HG02571 (cell line): ENCODE data around the gene INPP5A.
"Not testable (repeated sequence)": the region's sequence is repeated elsewhere in the genome, so short reads cannot be mapped to it uniquely, and the experiment has no call there.

ENCODE experiments used
- ATAC-seq: cut with Tn5 transposase; IDR thresholded peaks from one replicate; pipeline ENCODE4 v1.9.1; 2021; ENCODE audit warnings: mild to moderate bottlenecking, moderate library complexity; ENCODE audit not compliant: unreplicated experiment

Gene INPP5A

GRCh38 chr10:132788180-132788830 is 250.7 kb downstream of the INPP5A start:
- no peak for ATAC-seq

- no peak for ATAC-seq
Measured at GRCh38 chr10:132788831-132789219, 251.2 kb downstream of the INPP5A start.

GRCh38 chr10:132789659-132790148 is 252.1 kb downstream of the INPP5A start:
- no peak for ATAC-seq

GRCh38 chr10:132790470-132790869 is 252.9 kb downstream of the INPP5A start:
- no peak for ATAC-seq

- ATAC-seq, result no peak
Measured at GRCh38 chr10:132790934-132791829, 253.6 kb downstream of the INPP5A start.

GRCh38 chr10:132792099-132792498 is 254.5 kb downstream of the INPP5A start:
- ATAC-seq, result not testable (repeated sequence)

GRCh38 chr10:132792796-132793195 is 255.2 kb downstream of the INPP5A start:
- ATAC-seq, result no peak

GRCh38 chr10:132793213-132793612 is 255.6 kb downstream of the INPP5A start:
- no peak for ATAC-seq

GRCh38 chr10:132793871-132794849 is 256.6 kb downstream of the INPP5A start:
- no peak for ATAC-seq

GRCh38 chr10:132796846-132797245 is 259.3 kb downstream of the INPP5A start:
- ATAC-seq, result no peak

GRCh38 chr10:132797986-132798385 is 260.4 kb downstream of the INPP5A start:
- ATAC-seq, result not testable (repeated sequence)

GRCh38 chr10:132798403-132798802 is 260.8 kb downstream of the INPP5A start:
- ATAC-seq, result no peak

GRCh38 chr10:132798876-132799275 is 261.3 kb downstream of the INPP5A start:
- ATAC-seq, result no peak

- no peak for ATAC-seq
Measured at GRCh38 chr10:132799865-132800264, 262.3 kb downstream of the INPP5A start.

GRCh38 chr10:132802048-132802447 is 264.5 kb downstream of the INPP5A start:
- no peak for ATAC-seq

GRCh38 chr10:132802694-132803320 is 265.2 kb downstream of the INPP5A start:
- ATAC-seq, result no peak

- ATAC-seq, result no peak
Measured at GRCh38 chr10:132803416-132804210, 266.0 kb downstream of the INPP5A start.

GRCh38 chr10:132804287-132804686 is 266.7 kb downstream of the INPP5A start:
- ATAC-seq, result no peak

GRCh38 chr10:132804785-132805426 is 267.3 kb downstream of the INPP5A start:
- no peak for ATAC-seq
